ACC112 (cell line): ENCODE measurements around the gene SAMM50.

ENCODE experiments used
- H2AFZ ChIP-seq: fragments of 200-600 bp; sonication (generic); one replicate; pipeline ENCODE4 v1.6.0; 2017; ENCODE audit warnings: antibody characterized with exemption, low read length; ENCODE audit not compliant: unreplicated experiment
- H3K27ac ChIP-seq: fragments of 200-600 bp; sonication (generic); 2 replicates; pipeline ENCODE4 v1.5.1; 2014; ENCODE audit warnings: low read depth, mild to moderate bottlenecking, antibody characterized with exemption, low read length, moderate library complexity
- H3K27me3 ChIP-seq: fragments of 200-600 bp; sonication (generic); 2 replicates; pipeline ENCODE4 v1.6.1; 2014; ENCODE audit warnings: mild to moderate bottlenecking, antibody characterized with exemption, low read length, moderate library complexity, mixed read lengths; ENCODE audit not compliant: insufficient read depth
- H3K36me3 ChIP-seq: fragments of 200-600 bp; sonication (generic); 2 replicates; pipeline ENCODE4 v1.6.1; 2016; ENCODE audit warnings: mild to moderate bottlenecking, antibody characterized with exemption, low read length, moderate library complexity, mixed read lengths; ENCODE audit not compliant: insufficient read depth
- H3K4me1 ChIP-seq: fragments of 200-600 bp; sonication (generic); one replicate; pipeline ENCODE4 v1.6.1; 2016; ENCODE audit warnings: low read length, mixed read lengths; ENCODE audit not compliant: insufficient read depth, unreplicated experiment, control insufficient read depth
- H3K4me3 ChIP-seq: fragments of 200-600 bp; sonication (generic); 2 replicates; pipeline ENCODE4 v1.5.1; 2014; ENCODE audit warnings: mild to moderate bottlenecking, low read depth, low read length
- H3K79me2 ChIP-seq: fragments of 200-600 bp; sonication (generic); one replicate; pipeline ENCODE4 v1.6.0; 2016; ENCODE audit warnings: low read length; ENCODE audit not compliant: control insufficient read depth, unreplicated experiment, insufficient read depth

Gene SAMM50

GRCh38 chr22:43968614-43969013 is 13.4 kb downstream of the SAMM50 start:
- no peaks in the 10 kb centered on the region for H3K79me2 ChIP-seq
- H3K4me1 ChIP-seq: no peaks in the 10 kb centered on the region
- H3K4me3 ChIP-seq: no peak overlapping the region
- H3K27me3 ChIP-seq: no peaks in the 10 kb centered on the region
- no peak overlapping the region for H3K27ac ChIP-seq
- H2AFZ ChIP-seq: no peak overlapping the region
- H3K36me3 ChIP-seq: no peaks in the 10 kb centered on the region

GRCh38 chr22:43969021-43969878 is 14.0 kb downstream of the SAMM50 start:
- H3K36me3 ChIP-seq: no peaks in the 10 kb centered on the region
- no peak overlapping the region for H3K27ac ChIP-seq
- no peak overlapping the region for H3K4me3 ChIP-seq
- H3K27me3 ChIP-seq: no peaks in the 10 kb centered on the region
- H2AFZ ChIP-seq: no peak overlapping the region
- no peaks in the 10 kb centered on the region for H3K79me2 ChIP-seq
- H3K4me1 ChIP-seq: no peaks in the 10 kb centered on the region

- no peaks in the 10 kb centered on the region for H3K4me1 ChIP-seq
- H3K27ac ChIP-seq: no peak overlapping the region
- no peaks in the 10 kb centered on the region for H3K79me2 ChIP-seq
- H3K27me3 ChIP-seq: no peaks in the 10 kb centered on the region
- H3K4me3 ChIP-seq: no peak overlapping the region
- no peak overlapping the region for H2AFZ ChIP-seq
- H3K36me3 ChIP-seq: no peaks in the 10 kb centered on the region
These were observed 14.9 kb downstream of the SAMM50 start for GRCh38 chr22:43969989-43970755.

GRCh38 chr22:43971112-43971511 is 15.9 kb downstream of the SAMM50 start:
- Histone ChIP-seq H2AFZ (no peak overlapping the region), H3K4me1 (no peaks in the 10 kb centered on the region), H3K36me3 (no peaks in the 10 kb centered on the region), H3K27me3 (no peaks in the 10 kb centered on the region), H3K79me2 (no peaks in the 10 kb centered on the region), H3K27ac (no peak overlapping the region), H3K4me3 (no peak overlapping the region)

GRCh38 chr22:43972931-43973462 is 17.8 kb downstream of the SAMM50 start:
- no peaks in the 10 kb centered on the region for H3K79me2 ChIP-seq
- H3K4me3 ChIP-seq: no peak overlapping the region
- no peak overlapping the region for H2AFZ ChIP-seq
- H3K36me3 ChIP-seq: no peaks in the 10 kb centered on the region
- H3K4me1 ChIP-seq: no peaks in the 10 kb centered on the region
- no peaks in the 10 kb centered on the region for H3K27me3 ChIP-seq
- no peak overlapping the region for H3K27ac ChIP-seq

GRCh38 chr22:43974028-43974545 is 18.8 kb downstream of the SAMM50 start:
- no peaks in the 10 kb centered on the region for H3K79me2 ChIP-seq
- no peaks in the 10 kb centered on the region for H3K4me1 ChIP-seq
- no peak overlapping the region for H2AFZ ChIP-seq
- no peak overlapping the region for H3K4me3 ChIP-seq
- H3K27me3 ChIP-seq: no peaks in the 10 kb centered on the region
- no peak overlapping the region for H3K27ac ChIP-seq
- no peaks in the 10 kb centered on the region for H3K36me3 ChIP-seq

GRCh38 chr22:43975041-43975440 is 19.8 kb downstream of the SAMM50 start:
- Histone ChIP-seq H3K4me1 (no peaks in the 10 kb centered on the region), H3K27me3 (no peaks in the 10 kb centered on the region), H3K79me2 (no peaks in the 10 kb centered on the region), H3K4me3 (no peak overlapping the region), H2AFZ (no peak overlapping the region), H3K36me3 (no peaks in the 10 kb centered on the region), H3K27ac (no peak overlapping the region)

GRCh38 chr22:43976861-43977795 is 21.9 kb downstream of the SAMM50 start:
- no peaks in the 10 kb centered on the region for H3K4me1 ChIP-seq
- H3K4me3 ChIP-seq: no peak overlapping the region
- no peak overlapping the region for H3K27ac ChIP-seq
- no peaks in the 10 kb centered on the region for H3K79me2 ChIP-seq
- H3K36me3 ChIP-seq: no peaks in the 10 kb centered on the region
- no peaks in the 10 kb centered on the region for H3K27me3 ChIP-seq
- H2AFZ ChIP-seq: no peak overlapping the region

- Histone ChIP-seq H2AFZ (no peak overlapping the region), H3K27ac (no peak overlapping the region), H3K27me3 (no peaks in the 10 kb centered on the region), H3K79me2 (no peaks in the 10 kb centered on the region), H3K4me3 (no peak overlapping the region), H3K36me3 (no peaks in the 10 kb centered on the region), H3K4me1 (no peaks in the 10 kb centered on the region)
These were observed 23.3 kb downstream of the SAMM50 start for GRCh38 chr22:43978558-43978957.

GRCh38 chr22:43980579-43980978 is 25.3 kb downstream of the SAMM50 start:
- Histone ChIP-seq H3K79me2 (no peaks in the 10 kb centered on the region), H3K27me3 (no peaks in the 10 kb centered on the region), H3K4me3 (no peak overlapping the region), H3K36me3 (no peaks in the 10 kb centered on the region), H3K4me1 (no peaks in the 10 kb centered on the region), H2AFZ (no peak overlapping the region), H3K27ac (no peak overlapping the region)
